ENCODE data around the gene LOXL3.

DNA sequence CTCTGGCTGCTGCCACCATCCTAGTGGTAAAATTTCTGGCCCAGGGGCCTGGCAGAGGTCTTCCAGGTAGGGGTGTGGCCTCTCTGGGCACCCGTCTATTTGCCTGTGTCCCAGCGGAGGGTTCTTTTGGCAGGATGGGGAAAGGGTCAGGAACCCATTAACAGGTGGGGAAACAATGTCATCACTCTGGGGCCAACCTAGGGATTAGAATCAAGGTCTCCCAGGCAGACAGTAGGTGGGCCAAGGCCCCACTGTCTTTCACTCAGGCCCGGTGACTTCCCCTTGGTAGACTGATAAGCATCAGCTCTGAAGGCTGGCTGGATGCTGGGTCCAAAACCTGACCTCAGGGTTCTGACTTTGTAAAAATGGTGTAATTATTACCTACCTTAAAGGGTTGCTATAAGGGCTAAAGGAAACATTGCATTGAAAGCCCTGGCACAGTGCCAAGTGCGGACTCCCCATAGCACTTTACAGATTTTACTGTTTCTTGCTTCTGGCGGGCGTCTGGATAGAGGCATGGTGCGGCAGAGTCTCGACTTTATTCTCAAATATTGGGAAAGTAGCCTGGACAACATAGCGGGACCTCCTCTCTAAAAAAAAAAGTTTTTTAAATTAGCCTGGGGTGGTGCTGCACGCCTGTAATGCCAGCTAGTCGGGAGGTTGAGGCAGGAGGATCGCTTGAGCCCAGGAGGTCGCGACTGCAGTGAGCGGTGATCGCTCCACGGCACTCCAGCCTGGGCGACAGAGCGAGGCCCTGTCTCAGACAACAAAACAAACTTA lies 56.6 kb downstream of the LOXL3 start:
- TF ChIP-seq, protein P1, sequence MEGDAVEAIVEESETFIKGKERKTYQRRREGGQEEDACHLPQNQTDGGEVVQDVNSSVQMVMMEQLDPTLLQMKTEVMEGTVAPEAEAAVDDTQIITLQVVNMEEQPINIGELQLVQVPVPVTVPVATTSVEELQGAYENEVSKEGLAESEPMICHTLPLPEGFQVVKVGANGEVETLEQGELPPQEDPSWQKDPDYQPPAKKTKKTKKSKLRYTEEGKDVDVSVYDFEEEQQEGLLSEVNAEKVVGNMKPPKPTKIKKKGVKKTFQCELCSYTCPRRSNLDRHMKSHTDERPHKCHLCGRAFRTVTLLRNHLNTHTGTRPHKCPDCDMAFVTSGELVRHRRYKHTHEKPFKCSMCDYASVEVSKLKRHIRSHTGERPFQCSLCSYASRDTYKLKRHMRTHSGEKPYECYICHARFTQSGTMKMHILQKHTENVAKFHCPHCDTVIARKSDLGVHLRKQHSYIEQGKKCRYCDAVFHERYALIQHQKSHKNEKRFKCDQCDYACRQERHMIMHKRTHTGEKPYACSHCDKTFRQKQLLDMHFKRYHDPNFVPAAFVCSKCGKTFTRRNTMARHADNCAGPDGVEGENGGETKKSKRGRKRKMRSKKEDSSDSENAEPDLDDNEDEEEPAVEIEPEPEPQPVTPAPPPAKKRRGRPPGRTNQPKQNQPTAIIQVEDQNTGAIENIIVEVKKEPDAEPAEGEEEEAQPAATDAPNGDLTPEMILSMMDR (IDR thresholded peaks at IDR 0.05; ENCODE audit: low read length), result no peak
- TF ChIP-seq EZH2 (optimal IDR thresholded peaks at IDR 0.05; ENCODE audit: low read depth, low read length), result no peak
